ENCODE data around the gene HCFC1R1. TPM values are rescaled to one million over a fixed set of nuclear protein-coding genes. Genes with fewer than 3 reads are reported as not detected.

The HCFC1R1 gene
- total RNA-seq, 1 donor from 2014 or later: 1.6 TPM

- DNase-seq (ENCODE audit: low spot score): peak; percentile 43
- H3K27ac ChIP-seq: no peak overlapping the region
- H3K9me3 Mint-ChIP-seq: no peaks in the 10 kb centered on the region
- no peak overlapping the region for H2AFZ ChIP-seq (replicated peaks)
- peaks cover 29% of the 10 kb centered on the region for H3K27me3 Mint-ChIP-seq (ENCODE audit: insufficient read depth, low read depth)
- H3K27me3 ChIP-seq: peaks cover 66% of the 10 kb centered on the region
- peaks cover 39% of the 10 kb centered on the region for H4K20me1 ChIP-seq (ENCODE audit: low read depth)
- H3K36me3 Mint-ChIP-seq: peaks cover 2% of the 10 kb centered on the region
- H3K79me2 ChIP-seq (ENCODE audit: low read depth): peaks cover 14% of the 10 kb centered on the region
- peak overlapping the region; percentile 26 for H3K4me3 ChIP-seq
- peaks cover 47% of the 10 kb centered on the region for H3F3A ChIP-seq (ENCODE audit: low read depth)
- H3K27ac Mint-ChIP-seq: no peak overlapping the region
- H3K9ac ChIP-seq: no peak overlapping the region
- TF ChIP-seq EZH2 (IDR thresholded peaks at IDR 0.05) (no peak), CTCF (IDR thresholded peaks at IDR 0.05) (no peak), EZH2phosphoT487 (IDR thresholded peaks at IDR 0.05) (no peak)
- no peaks in the 10 kb centered on the region for H3K9me3 ChIP-seq (ENCODE audit: low read depth)
- peaks cover 39% of the 10 kb centered on the region for H3K4me1 ChIP-seq
- H3K4me2 ChIP-seq: peak overlapping the region; percentile 74
- no peaks in the 10 kb centered on the region for H3K36me3 ChIP-seq
- peak overlapping the region; percentile 75 for H3K4me3 Mint-ChIP-seq
- H3K4me1 Mint-ChIP-seq: peaks cover 39% of the 10 kb centered on the region
These were observed 11.5 kb downstream of the HCFC1R1 start for GRCh38 chr16:3012246-3012645.

- H3K27me3 Mint-ChIP-seq (ENCODE audit: insufficient read depth, low read depth): peaks cover 43% of the 10 kb centered on the region
- Histone ChIP-seq H3K4me3 (no peak overlapping the region), H3K36me3 (no peaks in the 10 kb centered on the region), H3K79me2 (ENCODE audit: low read depth) (no peaks in the 10 kb centered on the region), H3K4me1 (peaks cover 38% of the 10 kb centered on the region), H3K9ac (no peak overlapping the region), H3K4me2 (no peak overlapping the region), H4K20me1 (ENCODE audit: low read depth) (peaks cover 28% of the 10 kb centered on the region), H3K27me3 (peaks cover 80% of the 10 kb centered on the region), H3K9me3 (ENCODE audit: low read depth) (no peaks in the 10 kb centered on the region), H3F3A (ENCODE audit: low read depth) (peaks cover 44% of the 10 kb centered on the region), H3K27ac (no peak overlapping the region), H2AFZ (replicated peaks) (no peak overlapping the region)
- no peak for DNase-seq (ENCODE audit: low spot score)
- H3K9me3 Mint-ChIP-seq: no peaks in the 10 kb centered on the region
- peaks cover 35% of the 10 kb centered on the region for H3K4me1 Mint-ChIP-seq
- H3K27ac Mint-ChIP-seq: no peak overlapping the region
- no peaks in the 10 kb centered on the region for H3K36me3 Mint-ChIP-seq
- TF ChIP-seq CTCF (IDR thresholded peaks at IDR 0.05) (no peak), EZH2 (IDR thresholded peaks at IDR 0.05) (no peak), EZH2phosphoT487 (IDR thresholded peaks at IDR 0.05) (no peak)
- H3K4me3 Mint-ChIP-seq: no peak overlapping the region
These were observed 13.2 kb downstream of the HCFC1R1 start for GRCh38 chr16:3010510-3010909.

- no peak overlapping the region for H3K27ac ChIP-seq
These were observed 14.0 kb downstream of the HCFC1R1 start for GRCh38 chr16:3009568-3010390.

More at GRCh38 chr16:3009568-3010390, 14.0 kb downstream of the HCFC1R1 start:
- peak; percentile 73 for DNase-seq (ENCODE audit: low spot score)
- Histone ChIP-seq H3F3A (ENCODE audit: low read depth) (peaks cover 48% of the 10 kb centered on the region), H3K27me3 (peaks cover 87% of the 10 kb centered on the region), H4K20me1 (ENCODE audit: low read depth) (peaks cover 28% of the 10 kb centered on the region), H3K4me1 (peaks cover 38% of the 10 kb centered on the region), H3K79me2 (ENCODE audit: low read depth) (no peaks in the 10 kb centered on the region), H3K4me3 (peak overlapping the region; percentile 14), H3K36me3 (no peaks in the 10 kb centered on the region), H3K4me2 (peak overlapping the region; percentile 65), H3K9ac (no peak overlapping the region), H3K9me3 (ENCODE audit: low read depth) (no peaks in the 10 kb centered on the region), H2AFZ (replicated peaks) (no peak overlapping the region)
- H3K4me3 Mint-ChIP-seq: no peak overlapping the region
- no peak overlapping the region for H3K27ac Mint-ChIP-seq
- peaks cover 44% of the 10 kb centered on the region for H3K27me3 Mint-ChIP-seq (ENCODE audit: insufficient read depth, low read depth)
- no peaks in the 10 kb centered on the region for H3K9me3 Mint-ChIP-seq
- peaks cover 34% of the 10 kb centered on the region for H3K4me1 Mint-ChIP-seq
- TF ChIP-seq EZH2phosphoT487 (IDR thresholded peaks at IDR 0.05) (no peak), CTCF (IDR thresholded peaks at IDR 0.05) (no peak), EZH2 (IDR thresholded peaks at IDR 0.05) (no peak)
- H3K36me3 Mint-ChIP-seq: no peaks in the 10 kb centered on the region
